Osteocyte (in vitro differentiated cells): ENCODE results near the gene DAZAP1. TPM values are rescaled to one million over a fixed set of nuclear protein-coding genes. Genes with fewer than 3 reads are reported as not detected.

Experiments used
- DNase-seq: peaks from one replicate; pipeline ENCODE4 v3.0.0; 2021; ENCODE audit warnings: mixed read lengths; ENCODE audit not compliant: unreplicated experiment; ENCODE audit errors: extremely low spot score
- H3K27ac Mint-ChIP-seq: one replicate; pipeline ENCODE4 v1.8.0; 2021; ENCODE audit warnings: mild to moderate bottlenecking, mixed read lengths; ENCODE audit not compliant: unreplicated experiment
- H3K27me3 Mint-ChIP-seq: one replicate; pipeline ENCODE4 v1.8.0; 2021; ENCODE audit warnings: mixed read lengths; ENCODE audit not compliant: unreplicated experiment
- H3K36me3 Mint-ChIP-seq: one replicate; pipeline ENCODE4 v1.8.0; 2021; ENCODE audit warnings: mixed read lengths; ENCODE audit not compliant: unreplicated experiment
- H3K4me1 Mint-ChIP-seq: one replicate; pipeline ENCODE4 v1.8.0; 2021; ENCODE audit warnings: mixed read lengths; ENCODE audit not compliant: unreplicated experiment
- H3K4me3 Mint-ChIP-seq: one replicate; pipeline ENCODE4 v1.8.0; 2021; ENCODE audit warnings: mild to moderate bottlenecking, moderate library complexity, mixed read lengths; ENCODE audit not compliant: unreplicated experiment
- H3K9me3 Mint-ChIP-seq: one replicate; pipeline ENCODE4 v1.8.0; 2021; ENCODE audit warnings: mixed read lengths; ENCODE audit not compliant: unreplicated experiment
- CTCF ChIP-seq: fragments of 200-600 bp; sonication (generic); IDR thresholded peaks from 2 replicates; pipeline ENCODE4 v1.5.0; 2021; ENCODE audit warnings: antibody characterized with exemption, mild to moderate bottlenecking, moderate library complexity
- total RNA-seq: library from RNA; stranded (reverse); gene quantifications from 2 replicates; pipeline ENCODE4 v1.2.1, GENCODE V29; 2021

Gene DAZAP1
- total RNA-seq, 1 donor from 2014 or later = 101 TPM

GRCh38 chr19:1377965-1378785 lies 29.2 kb upstream of the DAZAP1 start:
- H3K9me3 Mint-ChIP-seq = no peaks in the 10 kb centered on the region
- no peaks in the 10 kb centered on the region for H3K27me3 Mint-ChIP-seq
- peaks cover 15% of the 10 kb centered on the region for H3K36me3 Mint-ChIP-seq
- DNase-seq = no peak
- H3K27ac Mint-ChIP-seq = no peak overlapping the region
- peaks cover 10% of the 10 kb centered on the region for H3K4me1 Mint-ChIP-seq
- no peak overlapping the region for H3K4me3 Mint-ChIP-seq
- TF ChIP-seq CTCF = no peak

GRCh38 chr19:1379126-1379905 lies 28.1 kb upstream of the DAZAP1 start:
- TF ChIP-seq CTCF = no peak
- Mint-ChIP-seq H3K9me3 (no peaks in the 10 kb centered on the region), H3K36me3 (peaks cover 10% of the 10 kb centered on the region), H3K27me3 (no peaks in the 10 kb centered on the region), H3K4me3 (no peak overlapping the region), H3K4me1 (peaks cover 11% of the 10 kb centered on the region), H3K27ac (no peak overlapping the region)
- DNase-seq = no peak

- peaks cover 18% of the 10 kb centered on the region for H3K4me1 Mint-ChIP-seq
- H3K27ac Mint-ChIP-seq = no peak overlapping the region
- H3K9me3 Mint-ChIP-seq = no peaks in the 10 kb centered on the region
- no peak for DNase-seq
- TF ChIP-seq CTCF = no peak
- H3K4me3 Mint-ChIP-seq = no peak overlapping the region
- no peaks in the 10 kb centered on the region for H3K27me3 Mint-ChIP-seq
- H3K36me3 Mint-ChIP-seq = peaks cover 8% of the 10 kb centered on the region
These were observed 27.4 kb upstream of the DAZAP1 start for GRCh38 chr19:1379961-1380489.

- H3K36me3 Mint-ChIP-seq = no peaks in the 10 kb centered on the region
These were observed 25.1 kb upstream of the DAZAP1 start for GRCh38 chr19:1382250-1382649.

More at GRCh38 chr19:1382250-1382649, 25.1 kb upstream of the DAZAP1 start:
- Mint-ChIP-seq H3K4me3 (no peak overlapping the region), H3K27ac (no peak overlapping the region), H3K27me3 (no peaks in the 10 kb centered on the region), H3K4me1 (peaks cover 18% of the 10 kb centered on the region), H3K9me3 (no peaks in the 10 kb centered on the region)
- no peak for TF ChIP-seq CTCF
- DNase-seq = no peak
